HL-60/S4 (cell line): ENCODE measurements around the gene BTK.

ENCODE experiments used
- in situ Hi-C: fragments of 300-500 bp; cut with MboI; formaldehyde crosslinking; loops from 2 replicates; pipeline ENCODE4 v1.14.3; 2022; ENCODE audit warnings: low sequenced_read_pairs

BTK gene

GRCh38 chrX:101385795-101386541, at the start of gene BTK:
Gene BTK (minus strand): TSS chrX:101386191. CDS start chrX:101375284, 10,907 bp downstream.
- in situ Hi-C loops: no loop called here

- in situ Hi-C loops: no loop called here
Measured at GRCh38 chrX:101430457-101431078, 44.6 kb upstream of the BTK start.

GRCh38 chrX:101429934-101430333, 43.9 kb upstream of the BTK start:
- in situ Hi-C loops: no loop called here

- in situ Hi-C loops: no loop called here
Measured at GRCh38 chrX:101427954-101428353, 42.0 kb upstream of the BTK start.

GRCh38 chrX:101419489-101419888, 33.5 kb upstream of the BTK start:
- in situ Hi-C loops: no loop called here

- in situ Hi-C loops: no loop called here
Measured at GRCh38 chrX:101417981-101418841, 32.2 kb upstream of the BTK start.

- in situ Hi-C loops: no loop called here
Measured at GRCh38 chrX:101417190-101417589, 31.2 kb upstream of the BTK start.

GRCh38 chrX:101416691-101417090, 30.7 kb upstream of the BTK start:
- in situ Hi-C loops: no loop called here

DNA sequence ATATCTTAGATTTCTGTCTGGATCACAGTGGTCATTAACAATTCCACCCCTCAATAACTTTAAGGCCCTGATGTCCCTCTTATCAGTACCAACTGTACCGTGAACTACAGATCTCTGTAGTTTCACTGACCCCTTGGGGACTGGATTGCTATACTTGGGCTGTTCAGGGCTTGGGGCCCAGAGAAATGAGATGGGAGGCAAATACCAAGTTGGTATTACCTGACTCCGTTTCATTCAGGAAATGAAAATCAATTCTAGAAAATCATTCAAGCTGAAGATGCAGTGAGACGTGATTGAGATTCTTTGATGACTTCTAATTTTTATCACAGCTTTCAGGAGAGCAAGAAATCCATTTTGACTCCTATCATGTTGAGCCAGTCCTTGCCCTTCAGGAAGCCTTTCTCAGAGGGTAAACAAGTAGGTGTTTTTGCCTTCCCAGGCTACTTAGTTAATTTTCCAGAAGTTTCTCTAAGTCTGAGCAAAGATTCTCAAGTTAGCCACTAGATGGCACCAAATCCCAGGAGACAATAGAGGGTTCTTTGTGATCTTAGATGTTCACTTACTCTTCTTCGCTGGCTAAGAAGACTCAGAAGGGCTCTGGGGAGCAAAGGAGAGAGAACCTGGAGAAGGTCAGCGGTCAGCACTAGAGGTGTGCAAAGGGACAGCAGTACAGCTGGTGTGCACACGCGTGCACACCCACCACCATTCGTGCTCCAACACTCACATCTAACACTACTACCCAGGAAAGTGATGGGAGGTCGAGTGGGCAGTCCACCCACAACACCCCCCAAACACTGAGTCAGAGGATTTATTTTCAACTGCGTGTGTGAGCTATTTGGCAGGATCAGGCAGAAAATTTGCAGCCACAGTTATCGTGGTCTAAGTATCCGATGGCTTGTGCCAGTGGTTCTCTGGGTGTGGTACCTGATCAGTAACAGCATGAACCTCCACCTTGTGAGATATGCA, 29.5 kb upstream of the BTK start:
- in situ Hi-C loops: no loop called here

DNA sequence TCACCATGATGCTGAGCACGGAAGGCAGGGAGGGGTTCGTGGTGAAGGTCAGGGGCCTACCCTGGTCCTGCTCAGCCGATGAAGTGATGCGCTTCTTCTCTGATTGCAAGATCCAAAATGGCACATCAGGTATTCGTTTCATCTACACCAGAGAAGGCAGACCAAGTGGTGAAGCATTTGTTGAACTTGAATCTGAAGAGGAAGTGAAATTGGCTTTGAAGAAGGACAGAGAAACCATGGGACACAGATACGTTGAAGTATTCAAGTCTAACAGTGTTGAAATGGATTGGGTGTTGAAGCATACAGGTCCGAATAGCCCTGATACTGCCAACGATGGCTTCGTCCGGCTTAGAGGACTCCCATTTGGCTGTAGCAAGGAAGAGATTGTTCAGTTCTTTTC, 26.0 kb upstream of the BTK start:
- in situ Hi-C loops: no loop called here

GRCh38 chrX:101410461-101410860, 24.5 kb upstream of the BTK start:
- in situ Hi-C loops: no loop called here

DNA sequence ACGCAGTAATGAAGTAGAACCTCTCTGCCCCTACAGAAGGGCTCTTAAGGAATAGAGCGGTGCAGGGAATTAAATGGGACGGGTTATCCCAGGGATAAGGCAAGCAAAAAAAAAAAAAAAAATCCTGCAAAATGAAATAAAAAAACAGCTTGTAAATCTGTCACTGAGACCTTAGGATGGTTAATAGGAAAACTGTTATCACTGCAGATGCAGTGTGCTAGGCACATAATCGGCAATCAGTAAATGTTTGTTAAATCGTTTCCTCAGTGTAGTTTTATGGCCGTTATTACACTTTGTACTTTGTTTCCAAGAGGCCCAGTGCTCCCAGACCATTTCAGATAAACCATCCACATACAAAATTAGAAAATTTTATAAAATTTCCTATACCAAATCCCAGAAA, 23.1 kb upstream of the BTK start:
- in situ Hi-C loops: no loop called here

GRCh38 chrX:101408532-101408841, 22.5 kb upstream of the BTK start:
- in situ Hi-C loops: no loop called here

GRCh38 chrX:101407748-101408531, 21.9 kb upstream of the BTK start, which contains the start of the genes GLA and HNRNPH2:
Gene GLA (minus strand): TSS chrX:101407925. CDS start chrX:101407903, 22 bp downstream.
Gene HNRNPH2 (plus strand): TSS chrX:101408222. CDS start chrX:101411989, 3,767 bp downstream.
- in situ Hi-C loops: no loop called here

GRCh38 chrX:101407167-101407747, 21.3 kb upstream of the BTK start:
- in situ Hi-C loops: no loop called here

DNA sequence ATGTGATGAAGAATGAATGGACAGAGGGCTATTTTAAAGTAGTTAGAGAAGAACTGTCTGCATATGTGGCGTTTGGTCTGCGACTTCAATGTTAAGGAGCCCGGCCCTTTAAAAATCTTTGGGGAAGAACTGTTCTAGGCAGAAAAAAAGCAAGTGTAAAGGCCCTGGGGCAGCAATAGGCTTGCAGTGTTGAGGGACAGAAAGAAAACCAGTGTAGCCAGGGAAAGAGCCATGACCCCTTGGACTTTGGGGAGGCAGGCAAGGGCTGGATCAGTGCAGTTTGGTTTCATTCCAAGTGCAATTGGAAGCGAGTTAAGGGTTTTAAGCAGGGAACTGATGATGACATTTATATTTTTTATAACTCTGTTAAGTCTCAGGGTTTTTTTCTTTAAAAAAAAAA, 13.8 kb upstream of the BTK start:
- in situ Hi-C loops: no loop called here

DNA sequence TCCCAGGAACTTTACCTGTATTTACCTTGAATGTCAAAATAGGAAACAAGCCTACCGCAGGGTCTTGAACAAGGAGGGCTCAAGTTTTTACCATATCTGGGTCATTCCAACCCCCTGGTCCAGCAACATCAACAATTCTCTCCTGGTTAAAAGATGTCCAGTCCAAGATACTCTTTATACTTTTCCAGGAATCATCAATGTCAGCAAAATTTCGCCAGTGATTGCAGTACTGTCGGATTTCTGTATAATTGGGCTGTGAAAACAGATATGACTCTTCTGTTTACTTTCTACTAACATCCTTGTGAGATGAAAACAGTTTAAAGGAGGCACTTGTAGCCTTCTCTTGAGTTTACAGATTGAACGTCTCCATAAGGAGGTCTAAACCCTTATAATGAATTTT, 12.7 kb upstream of the BTK start:
- in situ Hi-C loops: no loop called here

GRCh38 chrX:101397779-101398178, 11.8 kb upstream of the BTK start:
- in situ Hi-C loops: no loop called here

GRCh38 chrX:101395789-101396188, 9.8 kb upstream of the BTK start:
- in situ Hi-C loops: no loop called here
